GM21528 (cell line): ENCODE data around the gene OSBPL2.

Experiments used
- ATAC-seq: cut with Tn5 transposase; IDR thresholded peaks from one replicate; pipeline ENCODE4 v1.9.1; 2021; ENCODE audit warnings: mild to moderate bottlenecking, moderate library complexity; ENCODE audit not compliant: unreplicated experiment, low FRiP score

The OSBPL2 gene

GRCh38 chr20:62232770-62233645 lies 5.3 kb upstream of the OSBPL2 start:
- ATAC-seq, result no peak

- no peak for ATAC-seq
These were observed 4.6 kb upstream of the OSBPL2 start for GRCh38 chr20:62233684-62234083.

- no peak for ATAC-seq
These were observed 4.0 kb upstream of the OSBPL2 start for GRCh38 chr20:62234339-62234738.

- ATAC-seq, result no peak
These were observed 3.1 kb upstream of the OSBPL2 start for GRCh38 chr20:62235001-62235776.

GRCh38 chr20:62235777-62236157 lies 2.6 kb upstream of the OSBPL2 start:
- ATAC-seq, result no peak

GRCh38 chr20:62236200-62236599 lies 2.1 kb upstream of the OSBPL2 start:
- ATAC-seq, result no peak

DNA sequence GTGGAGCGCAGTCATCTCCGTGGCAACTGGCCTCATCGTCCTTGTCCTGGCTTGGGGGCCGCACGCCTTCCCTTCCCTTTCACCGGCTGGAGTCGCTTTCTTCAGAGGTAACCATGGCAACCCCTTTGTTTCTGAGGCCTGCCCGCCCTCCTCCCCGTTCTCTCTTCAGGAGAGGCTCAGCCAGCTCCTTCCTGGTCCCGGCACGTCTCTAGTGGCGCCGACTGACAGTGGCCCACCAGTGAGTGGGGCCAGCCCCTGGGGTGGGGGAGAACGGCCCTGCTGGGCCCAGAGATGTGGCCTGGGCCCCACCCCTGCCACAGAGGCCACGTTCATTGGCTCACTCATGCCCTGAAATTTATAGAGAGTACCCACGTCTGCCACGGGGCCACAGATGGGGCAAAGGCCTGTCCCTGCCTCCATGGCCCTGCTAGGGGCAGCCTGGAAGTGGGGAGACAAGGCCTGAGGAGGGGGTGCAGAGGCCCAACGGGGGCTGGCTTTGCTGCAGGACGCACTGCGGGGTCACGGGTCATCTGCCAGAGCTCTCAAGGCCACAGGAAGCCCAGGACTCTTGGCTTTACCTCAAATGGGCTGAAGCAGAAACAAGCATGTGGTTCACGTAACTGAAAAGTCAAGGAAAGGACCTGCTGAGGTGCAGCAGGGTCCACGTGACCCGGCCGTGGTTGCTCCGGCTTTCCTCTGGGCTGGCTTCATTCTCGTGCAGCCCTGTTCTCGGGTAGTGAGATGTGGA lies 1.4 kb upstream of the OSBPL2 start:
- ATAC-seq, result no peak

GRCh38 chr20:62237514-62237800 lies 864 bp upstream of the OSBPL2 start:
- ATAC-seq, result no peak

DNA sequence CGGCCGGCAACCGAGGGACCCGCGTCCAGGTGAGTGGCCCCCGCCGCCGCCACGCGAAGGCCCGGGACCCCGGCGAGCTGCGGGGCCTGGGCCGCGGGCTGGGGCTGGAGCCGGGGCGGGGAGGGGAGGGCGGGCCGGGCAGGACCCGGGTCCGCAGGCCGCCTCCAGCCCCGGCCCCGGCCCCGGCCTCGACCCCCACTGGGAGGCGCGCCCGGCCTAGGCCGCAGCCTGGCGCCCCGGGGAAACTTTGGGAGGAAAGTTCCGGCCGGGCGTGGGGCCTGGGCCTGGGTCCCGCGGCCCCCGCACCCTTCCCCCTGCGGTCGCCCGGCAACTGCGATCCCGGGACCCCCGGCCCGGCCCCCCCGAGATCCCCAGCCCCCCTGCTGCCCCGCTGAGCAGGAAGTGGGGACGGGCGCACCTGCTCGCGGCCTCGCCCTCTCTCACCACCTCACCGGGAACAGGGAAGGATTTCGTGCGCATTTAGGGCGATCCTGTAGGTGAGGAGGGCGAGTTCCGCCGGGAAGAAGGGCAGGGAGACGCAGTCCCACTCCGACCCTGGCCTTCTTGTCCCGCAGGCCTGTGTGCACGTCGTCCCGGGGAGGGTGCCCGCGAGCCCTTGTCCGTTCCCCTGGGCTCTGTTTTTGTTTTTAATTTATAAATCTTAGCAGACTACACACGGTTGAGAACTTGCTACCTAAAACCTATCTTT lies 402 bp downstream of the OSBPL2 start:
- peak; percentile 13 for ATAC-seq

GRCh38 chr20:62239278-62239879 lies 1.1 kb downstream of the OSBPL2 start:
- no peak for ATAC-seq

- ATAC-seq, result no peak
These were observed 1.8 kb downstream of the OSBPL2 start for GRCh38 chr20:62240020-62240685.

DNA sequence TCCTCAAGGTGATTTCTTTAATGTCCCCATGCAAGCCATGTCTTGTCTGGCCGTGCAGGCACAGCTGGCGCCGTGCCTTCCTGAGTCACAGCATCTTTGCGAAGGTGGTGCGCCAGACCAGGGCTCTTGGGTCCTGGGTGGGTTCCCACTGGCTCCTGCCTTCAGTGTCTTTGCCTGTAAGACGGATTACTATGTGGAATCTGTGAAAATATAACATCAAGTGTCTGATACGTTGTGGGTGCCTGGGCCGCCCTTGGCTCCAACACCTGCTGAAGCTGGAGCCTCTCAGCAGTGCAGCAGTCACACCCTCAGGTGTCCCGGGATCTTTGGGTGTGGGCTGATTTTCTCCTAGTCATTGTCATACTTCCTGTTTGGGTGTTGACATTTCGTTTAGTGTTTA lies 3.2 kb downstream of the OSBPL2 start:
- no peak for ATAC-seq

DNA sequence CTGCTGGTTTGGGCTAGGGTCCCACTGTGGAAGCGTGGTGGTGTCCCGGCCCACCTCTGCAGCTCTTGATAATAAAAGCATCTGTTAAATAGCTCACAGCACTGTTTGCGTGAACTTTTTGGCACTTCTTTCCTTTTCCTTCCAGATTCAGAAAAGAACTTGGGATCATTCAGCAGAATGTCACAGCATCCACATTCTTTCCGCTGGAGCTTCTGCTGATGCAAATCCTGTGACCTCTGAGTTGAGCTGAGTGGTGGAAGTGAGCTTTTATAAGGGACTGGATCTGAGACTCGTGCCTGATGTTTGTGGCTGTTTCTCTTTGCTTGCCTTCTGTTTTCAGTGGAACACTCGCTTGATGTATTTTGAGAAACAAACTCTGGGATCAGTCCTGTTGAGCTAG lies 3.9 kb downstream of the OSBPL2 start:
- no peak for ATAC-seq

DNA sequence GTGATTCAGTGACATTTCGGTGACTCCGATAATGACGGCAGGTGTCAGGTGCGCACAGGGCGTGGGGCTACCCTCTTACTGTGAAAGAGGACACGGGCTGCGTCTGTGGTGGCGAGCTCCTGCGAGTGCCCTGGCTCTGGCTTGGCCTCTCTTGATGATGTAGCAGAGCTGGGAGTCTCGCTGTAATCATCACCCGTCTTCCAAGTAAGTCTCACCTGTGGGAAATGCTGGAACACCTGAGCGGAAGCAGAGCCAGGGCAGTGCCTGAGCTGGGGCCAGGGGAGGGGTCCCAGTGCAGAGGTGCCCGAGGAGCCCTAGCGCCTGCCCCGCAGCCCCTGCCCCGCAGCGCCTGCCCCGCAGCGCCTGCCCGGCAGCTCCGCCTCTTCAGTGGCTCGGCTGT lies 4.8 kb downstream of the OSBPL2 start:
- no peak for ATAC-seq

DNA sequence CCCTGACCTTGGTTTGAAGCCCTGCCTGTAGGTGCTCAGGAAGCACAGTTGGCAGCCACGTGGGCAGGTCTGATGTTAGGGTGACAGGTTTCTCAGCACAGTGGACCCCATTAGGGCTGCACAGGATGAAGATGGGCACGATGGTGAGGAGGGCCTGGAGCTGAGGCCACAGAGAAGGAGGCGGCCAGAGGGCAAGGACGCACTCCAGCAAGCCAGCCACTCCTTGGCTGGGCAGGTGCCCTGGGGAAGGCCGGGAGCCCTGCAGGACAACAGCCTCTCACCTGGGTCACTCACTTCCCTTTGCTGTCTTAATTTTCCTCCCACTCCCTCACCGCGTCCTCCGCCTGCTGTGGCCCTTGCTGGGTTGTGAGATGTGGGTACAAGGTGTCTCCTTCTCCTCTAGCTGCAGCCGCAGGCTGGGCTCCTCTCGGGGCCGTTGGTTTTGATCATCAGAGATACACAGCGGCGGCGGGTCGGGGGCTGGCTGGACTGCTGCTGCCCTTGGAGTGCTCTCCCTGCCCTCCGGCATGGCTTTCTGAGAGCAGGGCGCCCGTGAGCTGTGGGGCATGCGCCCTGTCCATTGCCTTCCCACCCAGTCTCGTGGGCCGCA lies 5.7 kb downstream of the OSBPL2 start:
- ATAC-seq, result no peak

DNA sequence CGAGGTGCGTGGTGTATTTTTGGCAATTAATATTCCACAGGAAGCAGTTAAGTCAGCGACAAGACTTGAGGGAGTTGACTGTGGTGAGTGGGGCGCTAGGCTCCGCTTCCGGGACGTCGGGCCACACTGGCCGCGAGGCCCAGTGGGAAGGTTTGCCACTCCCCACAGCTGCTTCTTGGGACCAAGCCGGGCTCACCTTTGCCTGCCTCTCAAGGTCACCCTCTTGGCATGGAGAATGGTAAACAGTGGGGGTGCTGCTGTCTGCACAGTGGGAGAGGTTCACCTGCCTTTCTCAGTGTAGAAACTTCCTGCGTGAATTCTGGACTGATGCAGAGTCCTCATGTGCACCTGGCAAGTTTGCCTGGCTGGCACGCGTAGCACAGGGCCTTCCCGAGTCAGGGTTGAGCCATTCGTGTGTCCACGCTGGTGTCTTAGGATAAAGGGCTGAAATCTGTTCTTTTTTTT lies 6.4 kb downstream of the OSBPL2 start:
- ATAC-seq, result no peak

GRCh38 chr20:62245911-62246280 lies 7.6 kb downstream of the OSBPL2 start:
- no peak for ATAC-seq

DNA sequence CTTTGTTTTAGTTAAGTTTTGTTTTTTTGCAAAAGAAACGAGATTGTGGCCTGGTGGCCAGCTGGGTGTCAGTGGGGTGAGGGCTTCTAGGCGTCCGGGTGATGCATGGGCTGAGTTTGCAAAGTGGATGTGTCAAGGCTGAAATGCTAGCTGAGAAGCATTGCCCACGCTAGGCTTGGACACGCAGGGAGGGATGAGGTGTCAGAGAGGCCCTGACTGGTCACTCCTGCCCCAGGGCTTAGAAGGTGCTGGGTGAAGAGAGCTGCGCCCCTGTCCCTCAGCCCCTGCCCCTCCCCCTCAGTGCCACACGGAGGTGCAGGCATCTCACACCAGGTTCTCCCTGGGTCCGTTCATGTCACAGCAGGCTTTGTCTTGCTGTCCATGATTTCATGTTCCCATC lies 8.1 kb downstream of the OSBPL2 start:
- ATAC-seq, result no peak

GRCh38 chr20:62246872-62247652 lies 8.7 kb downstream of the OSBPL2 start:
- no peak for ATAC-seq
